HG03103 (cell line): Measurements from ENCODE around the gene DDX53.

Source experiments
- ATAC-seq: cut with Tn5 transposase; IDR thresholded peaks from one replicate; pipeline ENCODE4 v1.9.1; 2021; ENCODE audit warnings: low read depth; ENCODE audit not compliant: unreplicated experiment

DDX53 gene

DNA sequence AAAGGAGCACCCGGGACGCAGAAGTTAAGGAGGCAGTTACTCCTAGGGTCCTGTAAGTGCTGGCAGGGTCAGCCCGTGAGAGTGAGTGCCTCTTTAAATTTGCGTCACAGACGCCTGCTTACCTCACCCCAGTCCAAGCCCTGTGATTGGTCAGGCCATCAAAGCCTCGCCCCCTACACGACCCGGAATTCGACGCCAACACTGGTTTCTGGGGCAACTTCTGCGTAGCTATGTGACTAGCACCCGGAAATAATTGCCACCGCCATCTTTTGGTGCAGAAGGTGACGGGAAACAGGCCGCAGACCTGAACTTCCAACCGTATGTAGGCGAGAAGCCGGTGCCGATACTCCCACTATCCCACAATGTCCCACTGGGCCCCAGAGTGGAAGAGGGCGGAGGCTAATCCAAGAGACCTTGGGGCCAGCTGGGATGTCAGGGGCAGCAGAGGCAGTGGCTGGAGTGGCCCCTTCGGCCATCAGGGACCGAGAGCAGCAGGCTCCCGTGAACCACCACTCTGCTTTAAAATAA, at the start of gene DDX53:
Gene DDX53 (plus strand): TSS at position 265 of the 528 bp plus-strand sequence. CDS start 98 bp downstream, at position 363.
- ATAC-seq: no peak

DNA sequence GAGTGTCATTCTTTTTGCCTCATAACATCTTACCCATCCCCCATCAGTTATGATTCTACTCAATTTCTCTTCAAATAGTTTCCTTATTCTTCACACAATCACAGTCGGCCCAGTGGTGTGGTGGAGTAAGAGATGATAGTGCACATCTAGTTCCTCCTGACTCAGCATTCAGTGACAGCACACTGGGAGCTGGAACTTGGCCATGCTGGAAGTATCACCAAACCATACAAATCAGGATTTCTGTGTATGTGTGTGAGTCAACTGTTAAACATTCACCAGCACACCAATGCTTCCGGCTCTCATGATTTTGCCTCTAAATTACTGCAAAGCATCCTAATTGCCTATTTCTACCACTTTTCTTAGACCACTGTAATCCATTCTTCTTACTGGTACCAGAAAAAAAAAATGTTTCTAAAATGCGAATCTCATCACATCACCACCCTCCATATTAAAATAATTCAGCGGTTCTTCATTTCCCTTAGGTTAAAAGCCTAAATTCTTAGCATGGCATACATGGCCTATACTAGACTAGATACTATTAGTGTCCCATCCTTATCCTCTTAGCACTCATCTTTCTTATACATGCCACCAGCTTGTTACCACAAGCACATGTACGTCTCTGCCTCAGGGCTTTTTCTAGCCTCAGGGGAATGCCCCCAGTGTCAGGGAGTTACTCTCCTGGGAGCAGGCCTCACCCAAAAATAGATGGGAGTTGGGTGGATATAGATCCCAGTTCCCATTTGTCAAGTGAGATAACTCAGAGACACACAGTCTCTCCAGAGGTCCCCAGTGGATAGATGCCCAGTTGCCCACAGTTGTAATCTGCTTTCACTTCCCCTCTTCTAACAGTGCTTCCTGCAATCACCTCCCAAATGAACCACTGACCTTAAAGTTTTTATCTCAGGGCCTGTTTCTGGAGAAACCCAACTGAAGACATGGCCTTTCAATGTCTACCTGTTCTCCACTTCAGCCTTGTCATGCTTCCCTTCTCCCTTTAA, 49.2 kb upstream of the DDX53 start:
- ATAC-seq: no peak

DNA sequence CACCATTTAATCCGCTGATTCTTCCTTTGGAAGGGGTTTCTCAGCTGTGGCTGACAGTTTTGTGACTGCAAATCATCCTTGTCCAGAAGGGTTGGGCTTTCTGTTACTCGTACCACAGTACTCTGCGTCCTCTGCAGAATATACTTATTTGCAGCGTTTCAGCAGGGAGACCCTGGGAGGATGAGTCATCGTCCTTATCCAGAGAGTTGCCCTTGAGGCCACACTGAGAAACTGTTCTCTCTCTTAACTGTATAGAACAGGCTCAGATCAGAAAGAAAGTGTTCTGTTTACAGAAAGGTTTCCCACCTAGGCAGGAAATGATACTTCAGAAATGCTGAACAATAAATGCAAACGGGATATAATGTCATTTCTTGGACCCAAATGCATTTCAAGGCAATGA, 47.8 kb upstream of the DDX53 start:
- no peak for ATAC-seq

DNA sequence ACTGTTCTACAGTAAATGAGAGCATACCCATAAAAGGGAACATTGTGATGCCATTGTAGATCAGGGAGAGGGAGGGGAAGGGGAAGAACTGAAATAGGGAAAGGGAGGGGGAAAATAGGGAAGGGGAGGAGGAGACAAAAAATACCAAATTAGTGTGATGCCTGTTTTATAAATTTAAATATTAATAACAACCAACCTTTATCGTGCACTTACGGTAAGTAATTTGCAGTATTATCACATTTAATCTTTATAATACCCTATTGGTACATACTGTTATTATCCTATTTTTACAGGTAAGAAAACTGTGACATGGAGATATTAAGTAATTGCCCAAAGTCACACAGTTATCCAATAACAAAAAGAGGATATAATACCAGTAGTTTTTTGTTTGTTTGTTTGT, 41.5 kb upstream of the DDX53 start:
- no peak for ATAC-seq

DNA sequence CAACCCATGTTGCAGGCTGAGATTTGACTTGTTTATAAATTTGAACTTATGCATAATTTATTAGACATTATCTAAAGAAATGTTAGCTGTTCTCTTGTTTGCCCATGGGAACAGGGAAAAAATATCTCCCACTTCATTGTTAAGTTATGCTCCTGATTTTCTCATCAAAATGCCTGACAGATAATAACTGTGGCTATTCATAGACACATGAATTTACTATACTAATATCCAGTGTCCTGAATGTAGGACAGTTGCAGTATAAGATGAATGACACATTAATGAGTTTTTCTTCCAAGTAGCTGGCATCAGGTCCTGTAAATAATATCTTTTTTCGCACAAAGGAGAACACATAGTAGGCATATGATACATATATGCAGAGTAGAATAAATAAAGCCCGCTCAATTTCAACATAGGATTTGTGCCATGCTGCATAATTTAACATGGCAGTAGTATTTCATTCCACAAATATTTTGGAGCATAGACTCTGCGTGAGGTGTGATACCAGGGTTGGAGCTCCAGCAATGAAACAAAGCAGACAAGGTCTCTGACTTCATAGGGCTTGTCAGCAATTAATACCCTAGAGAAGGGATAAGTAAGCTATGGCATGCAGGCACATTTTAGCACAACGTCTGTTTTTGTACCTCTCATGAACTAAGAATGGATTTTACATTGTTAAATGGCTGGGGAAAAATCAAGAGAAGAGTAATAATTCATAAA, 40.4 kb upstream of the DDX53 start:
- ATAC-seq: no peak

DNA sequence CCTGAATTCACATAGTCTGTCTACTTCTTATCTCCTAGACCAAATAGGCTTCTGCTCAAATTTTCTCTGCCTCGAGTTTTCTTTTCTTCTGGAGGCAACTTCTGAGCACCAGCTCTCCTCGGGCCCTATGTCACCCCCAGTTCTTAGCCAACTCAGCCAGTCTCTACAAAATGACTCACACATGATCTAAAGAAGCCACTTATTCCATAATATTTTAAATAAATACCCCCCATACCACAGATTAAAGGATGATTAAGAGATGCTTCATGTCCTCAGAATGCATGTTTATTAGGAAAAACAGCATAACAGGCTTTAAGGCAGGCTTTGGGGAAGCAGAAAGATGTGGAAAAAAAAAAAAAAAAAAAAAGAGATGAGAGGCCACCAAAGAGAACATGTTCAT, 36.6 kb upstream of the DDX53 start:
- no peak for ATAC-seq

DNA sequence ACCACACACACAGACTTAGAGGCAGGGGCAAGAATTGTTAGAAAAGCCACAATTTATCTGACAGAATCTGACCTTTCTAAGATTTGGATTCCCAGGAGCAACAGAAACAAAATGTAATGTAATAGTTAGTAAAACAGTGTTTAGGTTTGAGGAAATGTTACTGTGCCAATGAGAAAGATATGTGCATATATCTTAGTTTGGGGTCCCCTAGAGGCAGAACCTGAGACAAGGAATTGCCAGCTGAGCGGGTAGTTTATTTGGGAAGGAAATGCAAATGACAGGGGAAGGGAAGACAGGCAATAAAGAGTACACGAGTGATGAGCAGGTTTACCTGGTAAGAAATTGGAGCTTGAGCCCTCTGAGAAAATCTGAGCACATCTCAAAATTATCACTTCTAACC, 31.3 kb upstream of the DDX53 start:
- no peak for ATAC-seq

DNA sequence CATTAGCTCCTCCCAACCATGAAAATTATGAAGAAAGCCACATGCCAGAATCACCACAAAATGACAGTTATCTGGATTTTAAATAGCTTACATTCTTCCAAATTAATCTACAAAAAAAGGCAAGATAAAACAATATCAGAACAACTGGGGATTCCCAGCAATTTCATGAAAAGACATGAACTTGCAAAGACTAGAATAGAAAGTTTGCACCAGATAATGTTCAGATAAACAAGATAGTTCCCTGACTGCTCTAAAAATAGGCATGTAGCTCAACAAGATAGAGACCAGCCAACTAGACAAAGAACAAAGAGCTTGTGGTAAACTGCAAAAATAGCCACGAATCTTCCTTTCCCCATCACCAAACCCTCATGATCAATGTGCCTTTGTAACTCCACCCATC, 30.3 kb upstream of the DDX53 start:
- ATAC-seq: no peak

DNA sequence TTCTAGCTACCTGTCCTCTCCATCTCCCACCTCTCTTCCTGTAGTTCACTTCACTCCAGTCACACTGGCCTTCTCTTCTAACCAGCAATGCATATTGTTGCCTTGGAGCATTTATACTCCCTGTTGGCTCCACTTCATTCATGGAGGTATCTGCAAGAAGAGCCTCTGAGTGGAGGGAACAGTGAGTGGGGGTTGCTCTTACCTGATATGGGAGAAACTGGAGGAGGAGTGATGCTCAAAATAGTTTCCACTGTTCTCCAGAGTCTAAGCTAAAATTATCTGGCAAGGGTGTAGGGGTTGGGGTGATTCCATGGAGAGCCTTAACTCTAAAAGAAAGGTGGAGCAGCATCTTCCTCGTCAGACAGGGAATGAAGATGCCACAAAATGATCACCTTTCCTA, 28.9 kb upstream of the DDX53 start:
- no peak for ATAC-seq

DNA sequence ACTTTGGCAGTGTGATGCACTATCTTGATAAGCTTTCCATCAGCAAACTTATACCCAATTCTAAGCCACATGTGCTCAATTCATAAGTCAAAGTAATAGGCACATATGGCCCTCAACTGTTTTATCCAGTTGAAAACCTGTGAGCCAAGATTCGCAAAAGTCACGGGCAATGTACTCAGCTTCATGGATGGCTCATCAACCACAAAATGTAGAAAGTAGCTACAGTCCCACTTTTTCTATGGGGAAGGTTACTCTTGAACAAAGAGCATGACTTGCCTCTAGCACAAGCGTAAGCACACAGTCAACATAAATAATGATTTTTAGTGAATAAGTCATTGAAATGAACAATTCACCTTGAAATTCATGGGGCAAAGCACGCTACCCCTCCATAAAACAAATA, 25.1 kb upstream of the DDX53 start:
- no peak for ATAC-seq

DNA sequence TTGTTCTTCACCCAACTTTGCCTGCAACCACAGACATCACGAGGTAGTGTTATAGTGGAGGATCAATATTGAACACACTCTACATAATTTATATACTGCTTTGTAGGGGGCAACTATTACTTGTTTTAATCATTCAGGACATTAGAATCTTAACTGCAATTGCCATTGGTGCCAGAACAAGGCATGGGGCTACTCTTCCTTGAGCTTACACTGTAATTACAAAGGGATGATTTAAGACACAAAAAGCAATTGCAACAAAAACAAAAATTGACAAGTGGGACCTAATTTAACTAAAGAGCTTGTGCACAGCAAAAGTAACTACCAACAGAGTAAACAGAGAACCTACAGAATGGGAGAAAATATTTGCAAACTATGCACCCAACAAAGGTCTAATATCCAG, 24.0 kb upstream of the DDX53 start:
- no peak for ATAC-seq

DNA sequence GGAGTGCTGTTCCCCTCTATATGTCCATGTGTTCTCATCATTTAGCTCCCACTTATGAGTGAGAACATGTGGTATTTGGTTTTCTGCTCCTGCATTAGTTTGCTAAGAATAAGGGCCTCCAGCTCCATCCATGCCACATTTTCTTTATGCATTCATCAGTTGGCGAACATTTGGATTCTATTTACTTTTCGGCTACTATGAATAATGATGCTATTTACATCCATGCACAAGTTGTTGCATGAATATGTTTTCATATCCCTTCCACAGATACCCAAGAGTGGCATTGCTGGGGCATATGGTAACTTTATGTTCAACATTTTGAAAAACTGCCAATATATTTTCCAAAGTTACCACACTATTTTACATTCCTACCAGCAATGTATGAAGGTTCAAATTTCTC, 13.8 kb upstream of the DDX53 start:
- no peak for ATAC-seq

DNA sequence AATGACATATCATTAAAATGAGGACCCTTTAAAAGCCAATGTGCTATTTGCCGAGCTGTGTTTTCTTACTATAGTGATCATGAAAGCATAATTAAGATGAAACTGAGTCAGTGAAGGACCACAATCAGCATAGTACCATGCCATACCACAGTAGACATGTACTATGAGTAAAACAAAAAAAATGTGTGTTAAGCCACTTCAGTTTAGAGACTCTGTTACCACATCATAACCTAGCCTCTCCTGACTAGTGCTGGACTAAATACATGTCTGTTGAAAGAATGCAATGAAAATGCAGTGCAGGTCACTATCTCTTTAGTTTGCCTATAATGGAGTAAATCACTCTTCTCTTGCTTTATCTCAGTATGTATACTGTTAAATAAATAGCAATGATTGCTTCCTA, 12.3 kb upstream of the DDX53 start:
- no peak for ATAC-seq

DNA sequence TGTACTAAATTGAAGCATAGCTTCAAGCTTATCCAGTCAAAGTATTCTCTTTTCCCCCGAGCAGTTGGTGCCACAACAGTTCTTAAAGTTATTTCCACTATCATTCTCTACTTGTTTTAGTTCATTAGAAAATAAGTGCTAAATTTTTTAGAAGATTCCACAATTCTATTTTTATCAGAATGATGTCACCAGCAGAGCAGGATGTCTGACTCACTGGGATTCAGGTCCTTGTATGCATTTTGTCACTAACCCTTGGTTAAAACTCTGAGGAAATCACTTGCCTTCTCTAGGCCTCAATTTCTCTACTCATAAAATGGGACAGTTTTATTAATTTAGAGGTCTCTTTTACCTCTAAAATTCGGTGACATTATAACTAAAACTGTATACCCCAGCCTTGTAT, 3.4 kb downstream of the DDX53 start:
- no peak for ATAC-seq

DNA sequence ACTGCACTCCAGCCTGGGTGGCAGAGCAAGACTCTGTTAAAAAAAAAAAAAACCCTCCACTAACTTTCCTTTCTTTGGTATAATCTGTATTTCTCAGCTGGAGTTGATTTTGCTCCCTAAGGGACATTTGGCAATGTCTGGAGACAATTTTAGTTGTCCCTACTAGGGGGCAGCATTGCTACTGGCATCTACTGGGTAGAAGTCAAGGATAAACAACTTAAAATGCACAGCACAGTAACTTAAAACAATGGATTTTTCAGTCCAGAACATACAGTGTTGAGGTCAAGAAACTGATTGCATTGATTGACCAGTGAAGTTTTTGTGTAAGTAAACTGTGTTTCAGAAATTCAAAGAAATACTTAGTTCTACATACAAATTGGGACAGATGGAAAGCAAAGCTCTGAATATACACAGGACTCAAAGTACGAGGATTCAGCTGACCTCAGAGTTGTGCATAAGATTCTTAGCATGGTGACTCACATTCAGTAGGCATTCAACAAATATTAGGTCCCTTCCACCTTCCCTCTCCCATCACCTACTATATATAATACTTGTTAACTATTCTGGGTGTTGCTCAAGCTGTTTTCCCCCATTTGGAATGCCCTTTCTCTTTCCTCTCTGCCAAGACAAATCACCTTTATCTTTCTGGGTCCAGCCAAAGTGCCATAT, 8.8 kb downstream of the DDX53 start:
- ATAC-seq: no peak

DNA sequence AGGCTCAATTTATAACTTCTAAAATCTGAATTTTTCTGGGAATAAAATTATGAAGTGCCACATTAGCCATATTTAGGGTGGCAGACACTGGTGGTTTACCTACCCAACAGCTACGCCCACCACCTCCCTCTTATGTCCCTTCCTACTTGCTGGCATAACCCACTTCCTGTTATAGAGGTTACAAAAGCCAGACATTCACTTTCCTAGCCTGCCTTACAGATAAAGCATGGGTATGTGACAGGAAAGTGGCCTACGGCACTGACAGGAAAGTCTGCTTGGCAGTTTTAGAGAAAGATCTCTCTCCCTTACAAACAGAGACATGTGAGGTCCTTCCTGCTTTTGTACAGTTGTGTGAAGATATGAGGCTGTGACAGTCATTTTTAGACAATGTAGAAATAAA, 12.4 kb downstream of the DDX53 start:
- no peak for ATAC-seq

DNA sequence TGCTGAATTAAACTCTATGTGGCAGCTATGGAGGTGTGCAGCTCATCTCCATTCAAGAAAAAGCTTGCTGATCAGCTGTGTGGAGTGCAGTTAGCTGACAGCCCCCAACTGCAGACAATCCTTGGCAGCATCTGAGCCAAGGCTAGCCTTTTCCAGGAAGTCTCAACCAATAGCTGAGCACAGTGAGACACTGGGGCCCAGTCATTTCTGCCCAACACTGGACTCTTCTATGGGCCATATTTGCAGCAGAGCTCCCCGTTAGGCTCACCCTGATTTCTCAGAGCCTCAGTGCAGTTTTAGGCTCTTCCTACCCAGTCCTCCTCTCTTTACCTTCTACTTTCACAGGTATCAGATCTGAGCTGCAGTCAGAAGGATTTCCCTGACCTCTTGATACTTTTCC, 12.9 kb downstream of the DDX53 start:
- no peak for ATAC-seq

DNA sequence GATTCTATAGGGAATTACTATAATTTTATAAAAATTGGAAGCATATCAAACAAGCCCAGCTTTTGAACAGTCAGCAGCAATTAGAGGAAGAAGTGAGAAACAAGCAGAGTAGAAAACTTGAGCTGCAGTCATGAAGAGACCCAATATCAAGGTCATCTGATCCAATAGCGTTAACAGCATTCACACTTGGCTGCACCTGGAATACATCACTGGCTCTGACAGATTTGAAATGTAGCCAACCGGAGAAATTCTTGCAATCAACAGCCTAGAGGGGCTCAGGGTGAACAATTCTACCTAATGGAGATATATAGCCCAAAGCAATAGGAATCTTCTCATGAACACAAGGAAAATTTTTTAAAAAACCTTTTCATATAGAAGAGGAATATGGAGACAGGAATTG, 13.6 kb downstream of the DDX53 start:
- no peak for ATAC-seq

DNA sequence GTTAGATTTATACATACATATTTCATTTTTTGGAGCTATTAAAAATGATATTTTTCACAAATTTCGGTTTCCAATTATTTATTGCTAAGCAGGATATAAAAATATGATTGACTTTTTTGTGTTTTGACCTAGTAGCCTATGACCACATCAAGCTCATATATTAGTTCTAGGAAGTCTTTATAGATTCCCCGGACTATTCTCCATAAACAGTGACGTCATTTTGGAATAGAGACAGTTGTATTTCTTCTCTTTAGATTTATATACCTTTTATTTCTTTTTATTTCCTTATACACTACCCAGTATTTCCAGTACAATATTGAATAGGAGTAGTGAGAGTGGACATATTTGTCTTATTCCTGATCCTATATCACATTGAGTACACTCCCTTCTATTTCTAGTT, 31.8 kb downstream of the DDX53 start:
- ATAC-seq: no peak

DNA sequence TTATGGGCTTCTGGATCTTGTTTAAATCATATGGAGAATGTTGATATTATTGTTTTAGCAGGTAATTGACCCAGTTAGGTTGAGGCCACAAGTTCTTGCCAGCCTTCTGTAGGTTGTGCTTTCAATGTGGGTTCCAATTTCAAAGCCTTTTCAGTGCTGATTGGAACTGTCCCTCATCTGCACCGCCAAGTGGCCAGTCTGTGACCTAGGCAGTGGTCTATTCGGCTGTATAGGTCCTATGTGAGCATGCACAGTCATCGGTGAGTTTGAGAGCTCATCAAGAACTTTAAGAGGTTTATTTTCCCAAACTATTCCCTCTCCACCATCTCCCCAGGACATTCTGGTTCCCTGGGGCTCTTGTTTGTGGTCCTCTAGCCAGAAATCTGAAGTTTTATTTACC, 35.7 kb downstream of the DDX53 start:
- no peak for ATAC-seq

DNA sequence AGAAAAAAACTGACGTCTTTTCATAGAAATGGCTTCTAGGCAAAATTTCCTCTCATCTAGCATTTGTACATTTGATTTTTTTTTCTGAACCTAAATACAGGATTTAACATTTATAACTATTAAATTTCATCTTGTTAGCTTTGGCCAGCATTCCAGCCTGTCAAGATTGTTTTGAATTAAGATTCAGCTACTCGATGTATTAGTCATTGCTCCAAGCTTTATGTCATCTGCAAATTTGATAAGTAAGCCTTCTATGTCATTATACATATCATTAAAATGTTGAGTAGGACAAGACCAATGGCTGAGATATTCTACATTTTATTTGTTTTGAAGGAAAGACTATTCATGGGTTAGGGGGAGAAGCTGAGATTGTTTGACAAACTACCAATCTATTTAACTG, 46.7 kb downstream of the DDX53 start:
- no peak for ATAC-seq
